GM12878 (cell line): ENCODE results near the gene CPEB1. TPM values are rescaled to one million over a fixed set of nuclear protein-coding genes. Genes with fewer than 3 reads are reported as not detected.

Experiments
- ATAC-seq: fragments of 200-7000 bp; cut with Tn5 transposase; 3 replicates; pipeline ENCODE4 v1.9.1; 2020; ENCODE audit warnings: mild to moderate bottlenecking, moderate library complexity
- BruUV-seq: library from RNA; stranded (reverse); fragments of 400-500 nt; replicated peaks from 2 replicates; lab custom pipeline; 2021; lab: Mats Ljungman, UMichigan
- CTCF ChIA-PET: fragments of 300-600 bp; sonication (Branson Sonifier 250); formaldehyde crosslinking; extraction: SDS; loops from one replicate; lab custom pipeline; 2021; ENCODE audit warnings: inconsistent platforms; lab: Yijun Ruan, JAX
- POLR2A ChIA-PET: fragments of 350-600 bp; formaldehyde crosslinking; extraction: SDS; loops from one replicate; lab custom pipeline; 2021; ENCODE audit warnings: inconsistent platforms; lab: Charles Lee
- RAD21 ChIA-PET: fragments of 300-600 bp; sonication (Branson Sonifier 250); formaldehyde crosslinking; loops from one replicate; lab custom pipeline; 2023; ENCODE audit warnings: antibody characterized with exemption; ENCODE audit not compliant: unreplicated experiment; lab: Charles Lee
- SMC1A ChIA-PET: fragments of 300-600 bp; sonication (Branson Sonifier 250); formaldehyde crosslinking; loops from one replicate; lab custom pipeline; 2023; ENCODE audit not compliant: unreplicated experiment, uncharacterized antibody; lab: Charles Lee
- DNase-seq: peaks from one replicate; pipeline ENCODE4 v3.0.0-alpha.2; 2011; ENCODE audit warnings: low read depth, low spot score
- FAIRE-seq: peaks from 3 replicates; lab custom pipeline; 2011; peaks lifted over from hg19 to GRCh38; lab: Jason Lieb, UNC
- H2AFZ ChIP-seq: 2 replicates; pipeline ENCODE4 v1.6.0; 2011; ENCODE audit warnings: low read depth, low read length, control low read depth; ENCODE audit not compliant: control insufficient read depth
- H3K27ac ChIP-seq: 2 replicates; pipeline ENCODE4 v1.5.1; 2011; ENCODE audit warnings: control low read depth; ENCODE audit not compliant: control insufficient read depth, insufficient read depth
- H3K27me3 ChIP-seq, 2 experiments: replicated peaks in 1 of 2; 2 replicates each; pipeline versions ENCODE4 v1.6.0 to v1.6.1; 2011; ENCODE audit warnings: low read length in 1 of 2; ENCODE audit not compliant: control insufficient read depth in 2 of 2, insufficient read depth in 2 of 2
- H3K36me3 ChIP-seq, 2 experiments: 2 replicates each; pipeline ENCODE4 v1.5.1; 2011; ENCODE audit warnings: low read length in 1 of 2; ENCODE audit not compliant: control insufficient read depth in 2 of 2, insufficient read depth in 2 of 2
- H3K4me1 ChIP-seq: 2 replicates; pipeline ENCODE4 v1.6.1; 2011; ENCODE audit warnings: mild to moderate bottlenecking, low read length, moderate library complexity, mixed read lengths; ENCODE audit not compliant: control insufficient read depth, insufficient read depth
- H3K4me2 ChIP-seq: 2 replicates; pipeline ENCODE4 v1.6.0; 2011; ENCODE audit warnings: control low read depth; ENCODE audit not compliant: control insufficient read depth, insufficient read depth
- H3K4me3 ChIP-seq: fragments of 200-600 bp; sonication (generic); 2 replicates; pipeline ENCODE4 v1.5.1; 2016
- H3K79me2 ChIP-seq: 2 replicates; pipeline ENCODE4 v1.6.0; 2011; ENCODE audit warnings: low read length; ENCODE audit not compliant: control insufficient read depth, insufficient read depth
- H3K9ac ChIP-seq: 2 replicates; pipeline ENCODE4 v1.8.0; 2011; ENCODE audit warnings: low read length, control low read depth, mixed read lengths; ENCODE audit not compliant: control insufficient read depth, insufficient read depth
- H3K9me3 ChIP-seq: replicated peaks from 3 replicates; pipeline ENCODE4 v1.5.1; 2011; ENCODE audit warnings: mild to moderate bottlenecking, low read length; ENCODE audit not compliant: control insufficient read depth, insufficient read depth
- H4K20me1 ChIP-seq: 2 replicates; pipeline ENCODE4 v1.6.0; 2011; ENCODE audit not compliant: control insufficient read depth, insufficient read depth
- EED ChIP-seq: sonication (generic); IDR thresholded peaks from 2 replicates; pipeline ENCODE4 v1.6.1; 2016; ENCODE audit warnings: antibody characterized with exemption, low read depth
- GATAD2B ChIP-seq: fragments of 450-650 bp; conservative IDR thresholded peaks from 2 replicates; pipeline ENCODE4 v1.6.1; 2017; ENCODE audit warnings: low read depth, mild to moderate bottlenecking, moderate library complexity
- HDAC6 ChIP-seq: fragments of 200-600 bp; sonication (generic); IDR thresholded peaks from one replicate; pipeline ENCODE4 v1.8.0; 2017; ENCODE audit warnings: antibody characterized with exemption; ENCODE audit not compliant: unreplicated experiment
- IRF4 ChIP-seq: IDR thresholded peaks from 2 replicates; pipeline ENCODE4 v1.6.1; 2011; ENCODE audit warnings: low read depth, low read length
- NR2C2 ChIP-seq: IDR thresholded peaks from 2 replicates; pipeline ENCODE4 v1.6.1; 2011; ENCODE audit warnings: borderline replicate concordance, low read depth; ENCODE audit not compliant: control insufficient read depth, insufficient read length
- PML ChIP-seq: IDR thresholded peaks from 2 replicates; pipeline ENCODE4 v1.6.1; 2012; ENCODE audit warnings: low read length, inconsistent platforms
- SMAD5 ChIP-seq: IDR thresholded peaks from 2 replicates; pipeline ENCODE4 v1.6.1; 2016; ENCODE audit warnings: antibody characterized with exemption, low read depth
- SUZ12 ChIP-seq: fragments of 200-600 bp; sonication (generic); IDR thresholded peaks from one replicate; pipeline ENCODE4 v1.6.1; 2018; ENCODE audit warnings: antibody characterized with exemption, mild to moderate bottlenecking; ENCODE audit not compliant: unreplicated experiment
- ZBED1 ChIP-seq: IDR thresholded peaks from 2 replicates; pipeline ENCODE4 v1.6.1; 2016; ENCODE audit warnings: borderline replicate concordance
- WGBS: methylation state at CpG from one replicate; pipeline ENCODE4 v1.1.6; 2016; ENCODE audit warnings: low lambda C conversion rate; ENCODE audit not compliant: insufficient replicate concordance, insufficient coverage; ENCODE audit errors: missing lambda C conversion rate; 5-methylcytosine and 5-hydroxymethylcytosine counted together
- in situ Hi-C: fragments of 300-500 bp; cut with MboI; formaldehyde crosslinking; loops from 9 replicates; pipeline ENCODE4 v1.14.3; 2018; ENCODE audit warnings: mixed read lengths
- intact Hi-C: fragments of 100-400 bp; cut with micrococcal nuclease; formaldehyde crosslinking; loops from one replicate; pipeline ENCODE4 v1.14.2; 2022; ENCODE audit not compliant: unreplicated experiment
- polyA plus RNA-seq, 11 experiments: library from polyadenylated mRNA; depleted of rRNA in 4 of 11; unstranded in 6 of 11; stranded (reverse) in 5 of 11; fragments of >200 nt; fragmentation: Nextera tagmentation in 4 of 11; fragmentation: Illumina TruSeq in 1 of 11; extraction: Ambion mirVana in 4 of 11; extraction: Trizol in 1 of 11; gene quantifications; 1 replicate in 1 of 11; 2 replicates in 10 of 11; pipeline versions ENCODE4 v1.2.1 to v1.2.3, GENCODE V29; 2011 to 2016; ENCODE audit warnings: inconsistent platforms in 2 of 11, missing spikeins in 2 of 11, low read depth in 1 of 11
- total RNA-seq, 4 experiments: library from RNA; depleted of rRNA in 3 of 4; stranded (reverse); fragments of >200 nt in 3 of 4; fragmentation: Illumina TruSeq in 1 of 4; extraction: Trizol in 1 of 4; gene quantifications; 2 replicates each; pipeline versions ENCODE4 v1.2.1 to v1.2.3, GENCODE V29; 2013 to 2021
- TF ChIP-seq, protein P1 (sequence below): fragments of 450-650 bp; conservative IDR thresholded peaks from 2 replicates; pipeline ENCODE4 v1.6.1; 2017; ENCODE audit warnings: mild to moderate bottlenecking, moderate library complexity
- TF ChIP-seq, protein P2 (sequence below): IDR thresholded peaks from 2 replicates; pipeline ENCODE4 v1.6.1; 2012; ENCODE audit warnings: low read length, inconsistent platforms
- TF ChIP-seq, protein P3 (sequence below): fragments of 450-650 bp; formaldehyde crosslinking; IDR thresholded peaks from 2 replicates; pipeline ENCODE4 v1.5.0; 2022; ENCODE audit warnings: mild to moderate bottlenecking, missing genetic modification characterization
- TF ChIP-seq, protein P4 (sequence below): IDR thresholded peaks from 2 replicates; pipeline ENCODE4 v1.6.1; 2012; ENCODE audit warnings: low read depth, low read length, improper control_type of control experiment
- TF ChIP-seq, protein P5 (sequence below): fragments of 450-650 bp; IDR thresholded peaks from 2 replicates; pipeline ENCODE4 v1.6.1; 2014; ENCODE audit warnings: mild to moderate bottlenecking

Gene CPEB1
- total and polyA plus RNA-seq, 10 of the 15 experiments (the other 5 are each of a cell fraction or from before 2014, with no cell fraction given), result 0.05 to 1.1 (median 0.46) TPM

DNA sequence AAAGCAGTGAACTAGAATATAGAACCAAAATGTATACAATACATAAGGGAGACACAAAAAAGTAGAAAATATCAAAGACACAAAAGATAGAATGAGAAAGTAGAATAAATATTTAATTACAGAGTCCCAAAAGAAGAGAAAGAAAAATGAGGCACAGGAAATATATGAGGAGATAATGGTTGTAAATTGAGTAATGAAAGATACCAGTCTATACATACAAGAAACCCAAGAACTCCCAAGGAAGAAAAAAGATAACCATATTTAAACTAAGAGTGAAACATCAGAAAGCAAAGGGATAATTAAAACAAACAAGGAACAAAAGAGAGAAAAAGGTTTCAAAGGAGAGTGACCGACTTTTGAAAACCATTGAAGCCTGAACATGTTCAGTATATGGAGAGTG is 47.3 kb downstream of the CPEB1 start:
- H3K4me1 ChIP-seq, result no peaks in the 10 kb centered on the region
- 0 out of 4 replicates have a peak, but pooled peaks cover 0 to 2% of the 10 kb centered on the region in 2 experiments for H3K27me3 ChIP-seq
- WGBS, result 31% methylated on average over 1 of the region's 1 CpG
- H4K20me1 ChIP-seq, result no peaks in the 10 kb centered on the region
- H3K36me3 ChIP-seq, result no peaks in the 10 kb centered on the region
- H3K4me3 ChIP-seq, result no peak overlapping the region
- H3K9me3 ChIP-seq, result no peaks in the 10 kb centered on the region
- H3K27ac ChIP-seq, result no peak overlapping the region
- H2AFZ ChIP-seq, result no peak overlapping the region
- ChIA-PET SMC1A (no interaction called here), RAD21 (no interaction called here), CTCF (no interaction called here), POLR2A (no interaction called here)
- in situ Hi-C loops, result no loop called here
- intact Hi-C loops, result no loop called here
- no peak for FAIRE-seq
- H3K79me2 ChIP-seq, result no peaks in the 10 kb centered on the region
- ATAC-seq, result no peak
- no TSS peak for BruUV-seq
- no peak overlapping the region for H3K4me2 ChIP-seq
- H3K9ac ChIP-seq, result no peak overlapping the region
- no peak for DNase-seq
- TF ChIP-seq SMAD5 (no peak), EED (no peak), PML (no peak), NR2C2 (no peak), ZBED1 (no peak), IRF4 (no peak), HDAC6 (no peak), GATAD2B (no peak), SUZ12 (no peak)
- TF ChIP-seq, protein P1, sequence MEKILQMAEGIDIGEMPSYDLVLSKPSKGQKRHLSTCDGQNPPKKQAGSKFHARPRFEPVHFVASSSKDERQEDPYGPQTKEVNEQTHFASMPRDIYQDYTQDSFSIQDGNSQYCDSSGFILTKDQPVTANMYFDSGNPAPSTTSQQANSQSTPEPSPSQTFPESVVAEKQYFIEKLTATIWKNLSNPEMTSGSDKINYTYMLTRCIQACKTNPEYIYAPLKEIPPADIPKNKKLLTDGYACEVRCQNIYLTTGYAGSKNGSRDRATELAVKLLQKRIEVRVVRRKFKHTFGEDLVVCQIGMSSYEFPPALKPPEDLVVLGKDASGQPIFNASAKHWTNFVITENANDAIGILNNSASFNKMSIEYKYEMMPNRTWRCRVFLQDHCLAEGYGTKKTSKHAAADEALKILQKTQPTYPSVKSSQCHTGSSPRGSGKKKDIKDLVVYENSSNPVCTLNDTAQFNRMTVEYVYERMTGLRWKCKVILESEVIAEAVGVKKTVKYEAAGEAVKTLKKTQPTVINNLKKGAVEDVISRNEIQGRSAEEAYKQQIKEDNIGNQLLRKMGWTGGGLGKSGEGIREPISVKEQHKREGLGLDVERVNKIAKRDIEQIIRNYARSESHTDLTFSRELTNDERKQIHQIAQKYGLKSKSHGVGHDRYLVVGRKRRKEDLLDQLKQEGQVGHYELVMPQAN, result no peak
- TF ChIP-seq, protein P2, sequence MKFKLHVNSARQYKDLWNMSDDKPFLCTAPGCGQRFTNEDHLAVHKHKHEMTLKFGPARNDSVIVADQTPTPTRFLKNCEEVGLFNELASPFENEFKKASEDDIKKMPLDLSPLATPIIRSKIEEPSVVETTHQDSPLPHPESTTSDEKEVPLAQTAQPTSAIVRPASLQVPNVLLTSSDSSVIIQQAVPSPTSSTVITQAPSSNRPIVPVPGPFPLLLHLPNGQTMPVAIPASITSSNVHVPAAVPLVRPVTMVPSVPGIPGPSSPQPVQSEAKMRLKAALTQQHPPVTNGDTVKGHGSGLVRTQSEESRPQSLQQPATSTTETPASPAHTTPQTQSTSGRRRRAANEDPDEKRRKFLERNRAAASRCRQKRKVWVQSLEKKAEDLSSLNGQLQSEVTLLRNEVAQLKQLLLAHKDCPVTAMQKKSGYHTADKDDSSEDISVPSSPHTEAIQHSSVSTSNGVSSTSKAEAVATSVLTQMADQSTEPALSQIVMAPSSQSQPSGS, result no peak
- TF ChIP-seq, protein P3, sequence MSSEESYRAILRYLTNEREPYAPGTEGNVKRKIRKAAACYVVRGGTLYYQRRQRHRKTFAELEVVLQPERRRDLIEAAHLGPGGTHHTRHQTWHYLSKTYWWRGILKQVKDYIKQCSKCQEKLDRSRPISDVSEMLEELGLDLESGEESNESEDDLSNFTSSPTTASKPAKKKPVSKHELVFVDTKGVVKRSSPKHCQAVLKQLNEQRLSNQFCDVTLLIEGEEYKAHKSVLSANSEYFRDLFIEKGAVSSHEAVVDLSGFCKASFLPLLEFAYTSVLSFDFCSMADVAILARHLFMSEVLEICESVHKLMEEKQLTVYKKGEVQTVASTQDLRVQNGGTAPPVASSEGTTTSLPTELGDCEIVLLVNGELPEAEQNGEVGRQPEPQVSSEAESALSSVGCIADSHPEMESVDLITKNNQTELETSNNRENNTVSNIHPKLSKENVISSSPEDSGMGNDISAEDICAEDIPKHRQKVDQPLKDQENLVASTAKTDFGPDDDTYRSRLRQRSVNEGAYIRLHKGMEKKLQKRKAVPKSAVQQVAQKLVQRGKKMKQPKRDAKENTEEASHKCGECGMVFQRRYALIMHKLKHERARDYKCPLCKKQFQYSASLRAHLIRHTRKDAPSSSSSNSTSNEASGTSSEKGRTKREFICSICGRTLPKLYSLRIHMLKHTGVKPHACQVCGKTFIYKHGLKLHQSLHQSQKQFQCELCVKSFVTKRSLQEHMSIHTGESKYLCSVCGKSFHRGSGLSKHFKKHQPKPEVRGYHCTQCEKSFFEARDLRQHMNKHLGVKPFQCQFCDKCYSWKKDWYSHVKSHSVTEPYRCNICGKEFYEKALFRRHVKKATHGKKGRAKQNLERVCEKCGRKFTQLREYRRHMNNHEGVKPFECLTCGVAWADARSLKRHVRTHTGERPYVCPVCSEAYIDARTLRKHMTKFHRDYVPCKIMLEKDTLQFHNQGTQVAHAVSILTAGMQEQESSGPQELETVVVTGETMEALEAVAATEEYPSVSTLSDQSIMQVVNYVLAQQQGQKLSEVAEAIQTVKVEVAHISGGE (CRISPR knock-in tag), result no peak
- TF ChIP-seq, protein P4, sequence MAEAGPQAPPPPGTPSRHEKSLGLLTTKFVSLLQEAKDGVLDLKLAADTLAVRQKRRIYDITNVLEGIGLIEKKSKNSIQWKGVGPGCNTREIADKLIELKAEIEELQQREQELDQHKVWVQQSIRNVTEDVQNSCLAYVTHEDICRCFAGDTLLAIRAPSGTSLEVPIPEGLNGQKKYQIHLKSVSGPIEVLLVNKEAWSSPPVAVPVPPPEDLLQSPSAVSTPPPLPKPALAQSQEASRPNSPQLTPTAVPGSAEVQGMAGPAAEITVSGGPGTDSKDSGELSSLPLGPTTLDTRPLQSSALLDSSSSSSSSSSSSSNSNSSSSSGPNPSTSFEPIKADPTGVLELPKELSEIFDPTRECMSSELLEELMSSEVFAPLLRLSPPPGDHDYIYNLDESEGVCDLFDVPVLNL, result no peak
- TF ChIP-seq, protein P5, sequence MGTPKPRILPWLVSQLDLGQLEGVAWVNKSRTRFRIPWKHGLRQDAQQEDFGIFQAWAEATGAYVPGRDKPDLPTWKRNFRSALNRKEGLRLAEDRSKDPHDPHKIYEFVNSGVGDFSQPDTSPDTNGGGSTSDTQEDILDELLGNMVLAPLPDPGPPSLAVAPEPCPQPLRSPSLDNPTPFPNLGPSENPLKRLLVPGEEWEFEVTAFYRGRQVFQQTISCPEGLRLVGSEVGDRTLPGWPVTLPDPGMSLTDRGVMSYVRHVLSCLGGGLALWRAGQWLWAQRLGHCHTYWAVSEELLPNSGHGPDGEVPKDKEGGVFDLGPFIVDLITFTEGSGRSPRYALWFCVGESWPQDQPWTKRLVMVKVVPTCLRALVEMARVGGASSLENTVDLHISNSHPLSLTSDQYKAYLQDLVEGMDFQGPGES, result no peak
